Mesenchymal stem cell (in vitro differentiated cells and primary cell): ENCODE results near the gene MFNG.

ENCODE experiments used
- DNase-seq: peaks from one replicate; pipeline ENCODE4 v3.0.0-alpha.2; 2013
- H2AFZ ChIP-seq: one replicate; pipeline ENCODE4 v1.6.1; 2013; ENCODE audit warnings: low read depth, mild to moderate bottlenecking, control low read depth, inconsistent platforms, low read length, moderate library complexity
- H2AK5ac ChIP-seq: 2 replicates; pipeline ENCODE4 v1.6.1; 2013; ENCODE audit warnings: low read length, moderate library complexity, mild to moderate bottlenecking, inconsistent platforms; ENCODE audit not compliant: severe bottlenecking
- H2BK120ac ChIP-seq: one replicate; pipeline ENCODE4 v1.6.1; 2013; ENCODE audit warnings: low read depth, mild to moderate bottlenecking, inconsistent platforms, low read length, moderate library complexity
- H2BK12ac ChIP-seq, 2 experiments: one replicate each; pipeline ENCODE4 v1.6.1; 2013; ENCODE audit warnings: inconsistent platforms in 2 of 2, low read length in 2 of 2, mild to moderate bottlenecking in 2 of 2, moderate library complexity in 2 of 2, control low read depth in 1 of 2
- H2BK15ac ChIP-seq: one replicate; pipeline ENCODE4 v1.6.1; 2013; ENCODE audit warnings: mild to moderate bottlenecking, low read depth, inconsistent platforms; ENCODE audit not compliant: poor library complexity, severe bottlenecking
- H2BK5ac ChIP-seq: 2 replicates; pipeline ENCODE4 v1.6.1; 2013; ENCODE audit warnings: low read depth, mild to moderate bottlenecking, low read length, control low read depth, inconsistent platforms; ENCODE audit not compliant: poor library complexity, severe bottlenecking
- H3K14ac ChIP-seq, 2 experiments: one replicate each; pipeline ENCODE4 v1.6.1; 2013; ENCODE audit warnings: inconsistent platforms in 2 of 2, low read length in 2 of 2, control low read depth in 1 of 2, mild to moderate bottlenecking in 1 of 2, moderate library complexity in 1 of 2
- H3K18ac ChIP-seq, 2 experiments: one replicate each; pipeline ENCODE4 v1.6.1; 2013; ENCODE audit warnings: inconsistent platforms in 2 of 2, low read length in 2 of 2, control low read depth in 1 of 2, low read depth in 1 of 2, mild to moderate bottlenecking in 1 of 2
- H3K23ac ChIP-seq, 2 experiments: one replicate each; pipeline ENCODE4 v1.6.1; 2013; ENCODE audit warnings: inconsistent platforms in 2 of 2, low read length in 2 of 2, mild to moderate bottlenecking in 2 of 2, moderate library complexity in 2 of 2, control low read depth in 1 of 2
- H3K27ac ChIP-seq: 2 replicates; pipeline ENCODE4 v1.5.1; 2013; ENCODE audit warnings: mild to moderate bottlenecking, moderate library complexity, low read length, control low read depth, inconsistent platforms; ENCODE audit not compliant: poor library complexity, severe bottlenecking
- H3K27me3 ChIP-seq, 2 experiments: 2 replicates each; pipeline versions ENCODE4 v1.6.1 to v1.7.0; 2013; ENCODE audit warnings: low read length in 2 of 2, mild to moderate bottlenecking in 2 of 2, moderate library complexity in 2 of 2, control low read depth in 1 of 2, inconsistent platforms in 1 of 2; ENCODE audit not compliant: control insufficient read depth in 1 of 2, insufficient read depth in 1 of 2
- H3K36me3 ChIP-seq, 2 experiments: 2 replicates each; pipeline versions ENCODE4 v1.6.1 to v1.7.0; 2013; ENCODE audit warnings: low read length in 2 of 2, control low read depth in 1 of 2, inconsistent platforms in 1 of 2, low read depth in 1 of 2, mild to moderate bottlenecking in 1 of 2; ENCODE audit not compliant: insufficient read depth in 2 of 2, control insufficient read depth in 1 of 2
- H3K4ac ChIP-seq, 2 experiments: one replicate each; pipeline ENCODE4 v1.6.1; 2013; ENCODE audit warnings: inconsistent platforms in 2 of 2, low read length in 2 of 2, mild to moderate bottlenecking in 2 of 2, moderate library complexity in 2 of 2, control low read depth in 1 of 2, low read depth in 1 of 2
- H3K4me1 ChIP-seq: 2 replicates; pipeline ENCODE4 v1.6.1; 2013; ENCODE audit warnings: low read depth, low read length, control low read depth; ENCODE audit not compliant: control insufficient read depth, insufficient read depth
- H3K4me2 ChIP-seq: 2 replicates; pipeline ENCODE4 v1.6.1; 2013; ENCODE audit warnings: low read length, mild to moderate bottlenecking, inconsistent platforms; ENCODE audit not compliant: poor library complexity, severe bottlenecking
- H3K4me3 ChIP-seq, 2 experiments: 2 replicates each; pipeline versions ENCODE4 v1.5.1 to v1.7.0; 2013; ENCODE audit warnings: low read length in 2 of 2, mild to moderate bottlenecking in 2 of 2, control low read depth in 1 of 2, low read depth in 1 of 2; ENCODE audit not compliant: insufficient read depth in 1 of 2
- H3K79me1 ChIP-seq: replicated peaks from 2 replicates; pipeline ENCODE4 v1.6.1; 2013; ENCODE audit warnings: mild to moderate bottlenecking, control low read depth, low read length, inconsistent platforms; ENCODE audit not compliant: poor library complexity, severe bottlenecking
- H3K9ac ChIP-seq: 2 replicates; pipeline ENCODE4 v1.7.0; 2013; ENCODE audit warnings: mild to moderate bottlenecking, low read length, moderate library complexity
- H3K9me3 ChIP-seq: 2 replicates; pipeline ENCODE4 v1.7.0; 2013; ENCODE audit warnings: mild to moderate bottlenecking, low read length; ENCODE audit not compliant: control insufficient read depth
- H4K8ac ChIP-seq: one replicate; pipeline ENCODE4 v1.6.1; 2013; ENCODE audit warnings: inconsistent platforms, mild to moderate bottlenecking, low read length, moderate library complexity
- H4K91ac ChIP-seq: one replicate; pipeline ENCODE4 v1.6.1; 2013; ENCODE audit warnings: mild to moderate bottlenecking, low read length, inconsistent platforms
- WGBS: methylation state at CpG from one replicate; pipeline ENCODE4 v1.1.7; 2013; ENCODE audit warnings: mixed read lengths; 5-methylcytosine and 5-hydroxymethylcytosine counted together

The MFNG gene

GRCh38 chr22:37501610-37502341 lies 15.6 kb upstream of the MFNG start:
- peak overlapping the region; percentile 68 to 81 for H2BK12ac ChIP-seq
- no peaks in the 10 kb centered on the region for H3K27me3 ChIP-seq
- H3K9ac ChIP-seq, result peak overlapping the region; percentile 30
- peak overlapping the region; percentile 75 for H2AK5ac ChIP-seq
- H2BK15ac ChIP-seq, result no peak overlapping the region
- peak overlapping the region in 1 of 2 experiments; percentile 85 for H3K14ac ChIP-seq
- peaks cover 73 to 75% of the 10 kb centered on the region in 2 experiments for H3K36me3 ChIP-seq
- H3K27ac ChIP-seq, result peak overlapping the region; percentile 97
- H3K23ac ChIP-seq, result no peak overlapping the region
- H2BK5ac ChIP-seq, result peak overlapping the region; percentile 93
- H3K4ac ChIP-seq, result peak overlapping the region; percentile 14 to 48
- peaks cover 24% of the 10 kb centered on the region for H3K79me1 ChIP-seq
- 65% methylated on average over 14 of the region's 14 CpGs for WGBS
- H3K4me1 ChIP-seq, result peaks cover 64% of the 10 kb centered on the region
- no peak overlapping the region for H2AFZ ChIP-seq
- H2BK120ac ChIP-seq, result peak overlapping the region; percentile 69
- H3K9me3 ChIP-seq, result no peaks in the 10 kb centered on the region
- H3K4me3 ChIP-seq, result no peak overlapping the region
- peak; percentile 84 for DNase-seq
- H3K4me2 ChIP-seq, result peak overlapping the region; percentile 12
- H4K8ac ChIP-seq, result peak overlapping the region; percentile 87
- H3K18ac ChIP-seq, result peak overlapping the region; percentile 73 to 90
- H4K91ac ChIP-seq, result peak overlapping the region; percentile 91

GRCh38 chr22:37500745-37501609 lies 14.8 kb upstream of the MFNG start:
- H2AK5ac ChIP-seq, result peak overlapping the region; percentile 96
- DNase-seq, result no peak
- H3K4me3 ChIP-seq, result no peak overlapping the region
- WGBS, result 68% methylated on average over 24 of the region's 24 CpGs
- H3K9ac ChIP-seq, result peak overlapping the region; percentile 30
- H3K23ac ChIP-seq, result no peak overlapping the region
- H4K91ac ChIP-seq, result peak overlapping the region; percentile 91
- H4K8ac ChIP-seq, result peak overlapping the region; percentile 87
- H2BK12ac ChIP-seq, result peak overlapping the region; percentile 3 to 65
- no peaks in the 10 kb centered on the region for H3K27me3 ChIP-seq
- H2AFZ ChIP-seq, result no peak overlapping the region
- H3K18ac ChIP-seq, result peak overlapping the region; percentile 73 to 90
- H3K14ac ChIP-seq, result peak overlapping the region in 1 of 2 experiments; percentile 85
- H2BK5ac ChIP-seq, result peak overlapping the region; percentile 93
- peak overlapping the region; percentile 14 to 29 for H3K4ac ChIP-seq
- peak overlapping the region; percentile 69 for H2BK120ac ChIP-seq
- H3K36me3 ChIP-seq, result peaks cover 70 to 73% of the 10 kb centered on the region in 2 experiments
- no peaks in the 10 kb centered on the region for H3K9me3 ChIP-seq
- H2BK15ac ChIP-seq, result peak overlapping the region; percentile 44
- peaks cover 17% of the 10 kb centered on the region for H3K79me1 ChIP-seq
- H3K4me2 ChIP-seq, result peak overlapping the region; percentile 12
- peaks cover 70% of the 10 kb centered on the region for H3K4me1 ChIP-seq
- H3K27ac ChIP-seq, result peak overlapping the region; percentile 97

GRCh38 chr22:37499789-37500540 lies 13.8 kb upstream of the MFNG start:
- no peak overlapping the region for H3K4me2 ChIP-seq
- H3K27me3 ChIP-seq, result no peaks in the 10 kb centered on the region
- no peak overlapping the region for H3K9ac ChIP-seq
- H3K18ac ChIP-seq, result peak overlapping the region in 1 of 2 experiments; percentile 61
- H3K4me1 ChIP-seq, result peaks cover 79% of the 10 kb centered on the region
- no peak for DNase-seq
- 95% methylated on average over 12 of the region's 13 CpGs for WGBS
- peak overlapping the region; percentile 96 for H2AK5ac ChIP-seq
- H4K91ac ChIP-seq, result peak overlapping the region; percentile 28
- H3K27ac ChIP-seq, result peak overlapping the region; percentile 97
- H2BK15ac ChIP-seq, result no peak overlapping the region
- peaks cover 70 to 71% of the 10 kb centered on the region in 2 experiments for H3K36me3 ChIP-seq
- no peak overlapping the region for H2AFZ ChIP-seq
- no peaks in the 10 kb centered on the region for H3K9me3 ChIP-seq
- H2BK120ac ChIP-seq, result no peak overlapping the region
- H3K23ac ChIP-seq, result no peak overlapping the region
- no peak overlapping the region for H4K8ac ChIP-seq
- no peak overlapping the region for H3K4me3 ChIP-seq
- peak overlapping the region in 1 of 2 experiments; percentile 53 for H3K14ac ChIP-seq
- peak overlapping the region; percentile 68 for H2BK5ac ChIP-seq
- peak overlapping the region in 1 of 2 experiments; percentile 85 for H2BK12ac ChIP-seq
- no peak overlapping the region for H3K4ac ChIP-seq
- peaks cover 18% of the 10 kb centered on the region for H3K79me1 ChIP-seq
